NCI-H1694 (cell line): Measurements from ENCODE around the gene CBX2.

Experiments used
- DNase-seq: peaks from one replicate; lab custom pipeline; 2025; lab: John Stamatoyannopoulos, UW

Gene CBX2

GRCh38 chr17:79788455-79788854 is 10.5 kb downstream of the CBX2 start:
- DNase-seq, result no peak

GRCh38 chr17:79788989-79789942 is 11.3 kb downstream of the CBX2 start:
- DNase-seq, result no peak

DNA sequence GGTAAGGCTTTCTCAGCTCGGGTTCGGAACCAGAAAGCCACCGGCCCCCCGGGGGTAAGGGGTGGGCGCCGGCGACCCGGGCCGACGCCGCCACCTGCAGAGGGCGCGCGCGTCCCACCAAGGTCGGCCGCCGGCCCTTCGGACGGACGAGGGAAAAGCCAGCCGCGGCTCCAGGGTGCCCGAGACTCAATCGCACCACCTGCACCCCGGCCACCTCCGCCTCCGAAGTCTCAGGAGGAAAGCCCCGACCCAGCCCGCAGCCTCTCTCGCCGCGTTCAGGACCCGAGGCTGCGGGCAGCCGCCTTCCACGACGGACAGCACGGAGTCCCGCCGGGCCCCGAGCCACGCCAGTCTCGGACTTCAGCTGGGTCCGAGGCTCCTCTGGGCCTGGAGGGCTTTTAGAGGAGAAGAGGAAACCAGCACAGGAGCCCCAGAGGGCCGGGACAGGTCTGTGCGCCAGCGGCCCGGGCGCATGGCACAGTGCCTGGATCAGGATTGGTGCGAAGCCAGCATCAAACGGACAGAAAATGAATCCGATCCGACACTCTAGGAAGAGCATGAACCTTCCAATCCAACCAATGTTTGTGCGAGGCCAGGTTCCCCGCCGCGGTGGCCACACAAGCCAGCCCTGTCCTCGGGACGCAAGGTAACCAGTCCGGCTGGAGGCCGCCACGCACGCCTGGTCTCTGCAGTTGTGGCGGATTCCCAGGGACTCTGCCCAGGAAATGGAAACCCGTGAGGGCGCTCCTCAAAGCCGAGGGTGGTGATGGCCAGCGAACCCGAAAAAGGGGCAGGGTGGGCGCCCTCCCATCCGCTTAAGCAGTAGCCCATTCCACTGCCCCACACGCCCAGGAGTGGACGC is 12.2 kb downstream of the CBX2 start:
- no peak for DNase-seq

DNA sequence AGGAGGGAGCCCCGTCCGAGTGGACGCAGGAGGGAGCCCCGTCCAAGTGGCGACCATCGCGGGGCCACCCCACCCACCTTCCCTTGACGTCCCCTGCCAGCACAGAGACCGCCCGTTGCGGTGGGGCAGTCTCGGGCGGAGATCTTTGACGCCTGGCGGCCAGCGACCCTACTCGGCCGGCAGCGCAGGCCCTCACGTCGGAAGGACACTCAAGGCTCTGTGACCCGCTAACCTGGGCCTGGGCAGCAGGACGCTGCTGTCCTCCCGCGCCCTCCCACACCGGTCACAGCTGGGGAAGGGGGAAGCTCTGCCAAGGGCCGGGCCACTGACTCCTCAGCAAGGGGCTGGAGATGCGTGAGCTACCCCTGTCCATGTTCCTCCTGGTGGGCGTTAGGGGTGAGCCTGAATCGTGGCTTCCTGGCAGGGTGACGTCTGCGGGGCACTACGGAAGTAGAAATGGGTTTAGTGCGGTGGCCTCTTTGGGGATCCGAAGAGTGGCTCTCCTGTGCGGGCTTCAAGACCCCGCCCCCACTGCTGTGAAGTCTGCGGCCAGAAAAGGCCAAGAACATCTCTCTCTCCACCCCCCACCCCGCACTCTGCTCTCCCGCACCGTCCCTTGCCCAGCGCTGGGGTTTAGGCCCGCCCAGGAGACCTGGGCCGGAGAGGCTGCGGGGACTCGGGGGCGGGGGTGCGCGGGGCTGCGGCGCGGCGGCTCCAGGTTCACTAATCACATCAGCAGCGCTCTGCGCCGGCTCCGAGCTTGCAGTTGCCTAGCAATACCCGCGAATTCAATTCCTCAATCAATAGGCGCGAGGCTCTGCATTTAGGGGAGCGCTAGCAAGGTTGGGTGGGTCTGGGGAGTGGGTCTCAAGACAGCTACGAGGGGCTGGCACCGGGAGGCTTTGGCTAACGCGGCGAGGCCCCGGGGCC is 13.1 kb downstream of the CBX2 start:
- no peak for DNase-seq

GRCh38 chr17:79791735-79792161 is 13.8 kb downstream of the CBX2 start:
- DNase-seq, result no peak

GRCh38 chr17:79792341-79792871 is 14.5 kb downstream of the CBX2 start:
- DNase-seq, result no peak

- no peak for DNase-seq
Measured at GRCh38 chr17:79792984-79793923, 15.3 kb downstream of the CBX2 start.

DNA sequence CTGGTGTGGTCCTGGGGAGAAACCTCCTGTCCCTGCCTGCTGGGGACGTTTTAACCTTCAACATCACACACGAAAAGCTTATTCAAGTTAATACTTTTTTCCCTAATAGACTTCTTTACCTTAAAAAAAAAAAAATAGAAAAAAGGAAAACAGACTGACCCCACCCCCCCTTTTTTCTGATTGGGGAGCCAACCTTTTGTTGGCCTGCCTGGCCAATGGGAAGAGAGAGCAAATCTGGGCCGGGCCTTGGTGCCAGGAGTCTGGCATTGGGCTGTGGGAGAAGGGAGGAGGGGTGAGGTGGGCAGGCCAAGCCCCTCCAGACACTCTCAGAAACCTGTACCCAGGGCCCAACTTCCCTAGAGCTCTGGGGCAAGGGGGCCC is 16.0 kb downstream of the CBX2 start:
- DNase-seq, result peak; percentile 28

- DNase-seq, result no peak
Measured at GRCh38 chr17:79794659-79795511, 16.9 kb downstream of the CBX2 start.

GRCh38 chr17:79795795-79796443 is 18.0 kb downstream of the CBX2 start:
- DNase-seq, result no peak

DNA sequence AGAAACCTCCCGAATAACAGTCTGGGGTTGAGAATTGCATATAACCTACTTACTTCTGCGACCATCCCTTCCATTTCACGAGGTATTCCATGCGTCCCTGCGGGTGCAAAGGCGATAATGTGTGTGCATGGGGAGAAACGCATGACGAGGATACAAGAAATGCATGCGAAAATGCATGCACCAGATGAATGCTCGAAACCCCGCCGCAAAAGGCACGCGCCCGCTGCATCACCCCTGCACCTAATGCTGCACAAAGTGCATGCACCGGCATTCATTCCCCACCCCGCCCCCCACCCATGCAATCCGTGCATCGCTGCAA is 18.5 kb downstream of the CBX2 start:
- no peak for DNase-seq

- DNase-seq, result peak; percentile 98
Measured at GRCh38 chr17:79796763-79797491, 19.0 kb downstream of the CBX2 start, which contains the start of gene CBX8. Gene CBX8, minus strand, starts transcription at chr17:79797077. Its CDS starts 79 bp downstream, at chr17:79796998.

GRCh38 chr17:79797492-79798298 is 19.7 kb downstream of the CBX2 start:
- no peak for DNase-seq

DNA sequence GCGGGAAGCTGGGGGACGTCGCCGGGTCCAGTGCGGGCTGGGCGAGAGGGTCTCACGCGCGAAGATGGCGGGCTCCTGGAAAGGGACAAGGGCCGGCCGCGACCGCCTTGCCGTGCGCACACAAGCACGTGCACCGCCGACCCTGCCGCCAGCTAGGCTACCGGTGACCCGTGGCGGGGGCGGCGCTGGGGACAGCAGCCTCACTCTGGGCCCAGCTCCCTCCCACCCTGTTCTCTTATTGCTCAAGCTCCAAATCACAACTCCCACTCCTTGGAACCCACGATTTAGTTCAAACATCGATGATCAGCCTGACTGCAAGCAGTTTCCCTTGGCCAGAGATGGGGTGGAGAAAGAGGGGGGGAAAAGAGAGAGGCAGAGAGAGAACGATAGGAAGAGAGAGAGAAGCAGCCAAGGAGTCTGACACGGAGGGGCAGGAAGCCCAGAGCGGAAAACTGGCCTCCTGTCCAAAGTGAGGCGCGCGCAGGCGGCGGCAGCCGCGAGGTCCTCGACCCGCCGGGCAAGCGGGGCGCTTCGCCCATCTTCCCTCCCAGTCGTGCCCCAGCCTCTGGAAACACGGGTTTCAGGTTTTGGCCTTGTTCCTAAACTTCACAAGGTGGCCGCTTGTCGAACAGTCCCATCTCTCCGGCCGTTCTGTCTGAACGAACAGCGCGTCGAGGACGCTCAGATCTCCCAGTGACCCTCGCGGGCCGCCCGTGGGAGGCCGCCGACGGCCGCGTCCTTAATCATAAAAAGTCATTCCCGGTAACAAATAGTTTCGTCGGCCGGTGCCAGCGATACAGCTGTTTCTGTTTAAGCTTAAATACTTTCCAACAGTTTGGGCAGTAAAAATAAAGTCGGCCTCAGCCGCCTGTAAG is 20.6 kb downstream of the CBX2 start:
- no peak for DNase-seq

DNA sequence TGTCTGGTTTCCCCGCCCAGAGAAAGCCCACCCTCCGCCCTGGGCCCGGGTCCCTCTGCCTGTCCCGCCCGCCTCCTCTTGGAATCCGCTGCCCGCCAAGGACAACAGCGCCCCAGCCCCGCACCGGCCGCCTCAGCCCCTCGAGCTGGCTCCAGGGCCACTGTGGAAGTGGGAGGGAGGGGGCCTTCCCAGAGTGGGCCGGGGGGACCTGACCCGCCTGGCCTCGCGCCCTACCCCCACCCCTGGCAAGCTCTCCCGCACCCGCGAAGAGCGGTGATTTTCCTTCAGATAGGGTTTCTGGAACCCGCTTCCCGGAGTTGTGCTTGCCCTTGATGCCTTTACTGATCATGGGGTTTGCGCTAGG is 21.2 kb downstream of the CBX2 start:
- no peak for DNase-seq

DNA sequence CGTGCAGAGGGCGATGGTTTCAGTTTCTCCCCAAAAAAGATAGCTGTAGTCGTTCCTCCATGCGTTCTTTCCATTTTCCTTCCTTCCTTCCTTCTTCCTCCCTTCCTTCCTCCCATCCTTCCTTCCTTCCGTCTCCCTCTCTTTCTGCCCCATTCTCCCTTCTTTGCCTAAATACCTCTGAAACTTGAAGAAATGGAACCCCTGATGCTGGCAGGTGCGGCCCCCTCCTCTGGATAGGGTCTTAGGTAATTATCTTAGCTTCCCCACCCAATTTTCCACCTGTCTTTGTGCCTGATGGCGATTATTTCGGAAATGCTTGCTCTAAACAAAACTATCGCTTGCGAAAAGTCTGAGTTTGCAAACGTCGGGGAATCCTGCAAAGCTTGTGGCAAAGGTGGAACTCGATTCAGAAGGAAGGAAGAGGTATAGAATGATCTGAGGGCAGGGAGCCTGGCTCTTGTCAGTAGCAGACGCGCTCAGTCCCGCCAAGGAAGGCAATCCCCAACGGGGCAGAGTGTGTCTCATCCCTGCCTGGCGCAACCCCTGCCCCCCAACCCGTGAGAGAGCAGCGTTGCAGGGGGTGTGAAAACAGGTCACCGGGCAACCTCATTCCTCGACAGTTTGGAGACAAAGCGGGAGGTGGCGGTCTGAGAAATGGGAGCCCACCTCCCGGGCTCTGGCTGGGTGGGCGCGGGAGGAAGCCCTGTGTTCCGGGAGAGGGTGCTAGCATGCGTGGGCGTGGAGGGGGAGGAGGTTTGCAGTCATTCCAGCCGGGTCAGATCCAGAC is 21.8 kb downstream of the CBX2 start:
- DNase-seq, result no peak
